Measurements from ENCODE around the gene ZNF672. TPM values are rescaled to one million over a fixed set of nuclear protein-coding genes. Genes with fewer than 3 reads are reported as not detected.

Gene ZNF672
- total RNA-seq, 2 donors from 2014 or later = 44.2 to 63.1 TPM

DNA sequence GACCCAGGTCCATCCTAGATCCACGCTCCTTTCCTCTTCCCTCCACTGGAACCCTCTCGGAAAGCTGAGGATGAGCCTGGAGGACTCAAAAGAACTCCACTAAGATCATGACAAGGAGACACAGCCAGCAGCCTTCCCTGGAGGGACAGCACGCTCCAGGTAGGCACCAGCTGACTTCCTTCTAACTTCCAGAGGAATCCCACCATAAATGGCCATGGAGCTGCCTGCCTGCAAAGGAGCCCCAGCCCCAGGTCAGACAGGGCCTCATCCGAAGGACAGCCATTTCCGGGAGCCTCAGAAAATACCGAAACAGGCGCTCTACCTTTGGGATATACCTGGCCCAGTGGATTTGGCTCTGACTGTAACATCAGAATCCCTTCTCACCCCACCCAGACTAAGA is 16.4 kb upstream of the ZNF672 start:
- Histone ChIP-seq H3K36me3 (no peaks in the 10 kb centered on the region), H3K27me3 (replicated peaks; ENCODE audit: insufficient read depth) (no peaks in the 10 kb centered on the region), H3K4me1 (replicated peaks) (peaks cover 8% of the 10 kb centered on the region), H3K9me3 (no peaks in the 10 kb centered on the region), H3K27ac (no peak overlapping the region), H3K4me3 (no peak overlapping the region)
- intact Hi-C loops (cut with DNase I) = no loop called here
- TF ChIP-seq POLR2AphosphoS5 (IDR thresholded peaks at IDR 0.05) (no peak), POLR2A (IDR thresholded peaks at IDR 0.05) (no peak)
- TF ChIP-seq, protein P1, sequence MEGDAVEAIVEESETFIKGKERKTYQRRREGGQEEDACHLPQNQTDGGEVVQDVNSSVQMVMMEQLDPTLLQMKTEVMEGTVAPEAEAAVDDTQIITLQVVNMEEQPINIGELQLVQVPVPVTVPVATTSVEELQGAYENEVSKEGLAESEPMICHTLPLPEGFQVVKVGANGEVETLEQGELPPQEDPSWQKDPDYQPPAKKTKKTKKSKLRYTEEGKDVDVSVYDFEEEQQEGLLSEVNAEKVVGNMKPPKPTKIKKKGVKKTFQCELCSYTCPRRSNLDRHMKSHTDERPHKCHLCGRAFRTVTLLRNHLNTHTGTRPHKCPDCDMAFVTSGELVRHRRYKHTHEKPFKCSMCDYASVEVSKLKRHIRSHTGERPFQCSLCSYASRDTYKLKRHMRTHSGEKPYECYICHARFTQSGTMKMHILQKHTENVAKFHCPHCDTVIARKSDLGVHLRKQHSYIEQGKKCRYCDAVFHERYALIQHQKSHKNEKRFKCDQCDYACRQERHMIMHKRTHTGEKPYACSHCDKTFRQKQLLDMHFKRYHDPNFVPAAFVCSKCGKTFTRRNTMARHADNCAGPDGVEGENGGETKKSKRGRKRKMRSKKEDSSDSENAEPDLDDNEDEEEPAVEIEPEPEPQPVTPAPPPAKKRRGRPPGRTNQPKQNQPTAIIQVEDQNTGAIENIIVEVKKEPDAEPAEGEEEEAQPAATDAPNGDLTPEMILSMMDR (IDR thresholded peaks at IDR 0.05) = no peak
- 93% methylated on average over 7 of the region's 7 CpGs for WGBS
- DNase-seq (ENCODE audit: low spot score) = no peak

DNA sequence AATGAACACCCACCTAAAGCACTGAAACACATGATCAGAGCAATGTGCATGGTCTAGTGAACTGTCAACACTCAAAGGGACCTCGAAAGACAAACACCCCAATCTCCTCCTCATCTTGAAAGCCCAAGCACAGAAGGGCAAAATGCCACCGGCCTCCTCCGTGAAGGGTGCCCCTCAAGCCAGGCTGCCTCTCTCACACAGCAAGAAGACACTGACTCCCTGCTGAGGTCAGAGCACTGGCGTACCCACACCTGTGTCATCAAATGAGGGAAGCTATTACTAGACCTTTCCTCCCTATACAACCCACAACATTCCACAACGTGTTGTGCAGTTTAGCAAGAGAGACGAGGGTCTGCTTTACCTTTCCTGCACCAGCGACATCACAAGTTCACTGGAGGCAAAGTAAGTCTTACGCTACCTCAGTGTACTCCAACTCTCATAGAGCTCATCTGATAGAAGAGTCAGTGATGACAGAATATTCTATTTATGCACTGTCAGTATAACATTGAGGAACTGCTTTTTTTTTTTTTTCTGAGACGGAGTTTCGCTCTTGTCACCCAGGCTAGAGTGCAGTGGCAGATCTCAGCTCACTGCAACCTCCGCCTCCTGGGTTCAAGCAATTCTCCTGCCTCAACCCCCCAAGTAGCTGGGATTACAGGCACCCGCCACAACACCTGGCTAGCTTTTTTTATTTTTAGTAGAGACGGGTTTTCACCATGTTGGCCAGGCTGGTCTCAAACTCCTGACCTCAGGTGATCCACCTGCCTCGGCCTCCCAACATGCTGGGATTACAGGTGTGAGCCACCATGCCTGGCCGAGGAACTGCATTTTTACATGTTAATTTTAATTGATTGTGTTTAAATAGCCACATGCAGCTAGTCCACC is 15.6 kb upstream of the ZNF672 start:
- no peak for DNase-seq (ENCODE audit: low spot score)
- TF ChIP-seq POLR2A (IDR thresholded peaks at IDR 0.05) (no peak), POLR2AphosphoS5 (IDR thresholded peaks at IDR 0.05) (no peak)
- TF ChIP-seq, protein P1 (IDR thresholded peaks at IDR 0.05) = no peak
- WGBS = 84% methylated on average over 15 of the region's 15 CpGs
- H3K4me3 ChIP-seq = no peak overlapping the region
- intact Hi-C loops (cut with DNase I) = no loop called here
- no peak overlapping the region for H3K27ac ChIP-seq
- H3K36me3 ChIP-seq = no peaks in the 10 kb centered on the region
- H3K9me3 ChIP-seq = no peaks in the 10 kb centered on the region
- H3K4me1 ChIP-seq (replicated peaks) = peaks cover 8% of the 10 kb centered on the region
- no peaks in the 10 kb centered on the region for H3K27me3 ChIP-seq (replicated peaks; ENCODE audit: insufficient read depth)

GRCh38 chr1:248823517-248824001 is 14.5 kb upstream of the ZNF672 start:
- Histone ChIP-seq H3K4me1 (replicated peaks) (peaks cover 8% of the 10 kb centered on the region), H3K36me3 (no peaks in the 10 kb centered on the region), H3K27ac (no peak overlapping the region), H3K27me3 (replicated peaks; ENCODE audit: insufficient read depth) (no peaks in the 10 kb centered on the region), H3K4me3 (no peak overlapping the region), H3K9me3 (no peaks in the 10 kb centered on the region)
- DNase-seq (ENCODE audit: low spot score) = no peak
- TF ChIP-seq POLR2A (IDR thresholded peaks at IDR 0.05) (no peak), POLR2AphosphoS5 (IDR thresholded peaks at IDR 0.05) (no peak)
- TF ChIP-seq, protein P1 (IDR thresholded peaks at IDR 0.05) = no peak
- WGBS = 85% methylated on average over 2 of the region's 2 CpGs
- intact Hi-C loops (cut with DNase I) = no loop called here

DNA sequence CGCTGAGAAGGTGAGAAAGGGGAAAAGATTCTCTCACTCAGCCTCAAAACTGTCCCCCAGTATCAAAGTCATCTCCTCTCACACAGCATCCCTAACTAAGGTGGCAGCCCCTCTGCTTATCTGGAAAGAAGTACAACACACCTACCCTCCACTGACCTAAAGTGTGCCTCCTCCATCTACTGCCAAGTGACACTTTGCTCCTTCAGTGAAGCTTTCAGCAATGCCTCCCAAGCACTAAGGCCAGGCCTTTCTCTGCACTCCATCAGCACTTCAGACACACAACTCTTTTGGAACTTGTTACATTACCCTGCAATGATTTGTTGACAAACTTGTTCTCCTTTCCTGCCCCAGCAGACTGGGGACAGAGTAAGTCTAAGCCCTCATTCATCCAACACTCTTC is 13.7 kb upstream of the ZNF672 start:
- intact Hi-C loops (cut with DNase I) = no loop called here
- H3K36me3 ChIP-seq = no peaks in the 10 kb centered on the region
- DNase-seq (ENCODE audit: low spot score) = no peak
- H3K4me1 ChIP-seq (replicated peaks) = peaks cover 8% of the 10 kb centered on the region
- TF ChIP-seq, protein P1 (IDR thresholded peaks at IDR 0.05) = no peak
- TF ChIP-seq POLR2A (IDR thresholded peaks at IDR 0.05) = no peak
- TF ChIP-seq POLR2AphosphoS5 (IDR thresholded peaks at IDR 0.05) = no peak
- WGBS = 100% methylated on average over 1 of the region's 1 CpG
- peak overlapping the region in 1 of 2 donors; percentile 81 for H3K4me3 ChIP-seq
- no peaks in the 10 kb centered on the region for H3K27me3 ChIP-seq (replicated peaks; ENCODE audit: insufficient read depth)
- H3K27ac ChIP-seq = no peak overlapping the region
- no peaks in the 10 kb centered on the region for H3K9me3 ChIP-seq

GRCh38 chr1:248824701-248825100 is 13.3 kb upstream of the ZNF672 start:
- Histone ChIP-seq H3K27me3 (replicated peaks; ENCODE audit: insufficient read depth) (no peaks in the 10 kb centered on the region), H3K4me1 (replicated peaks) (peaks cover 8% of the 10 kb centered on the region), H3K9me3 (no peaks in the 10 kb centered on the region), H3K36me3 (no peaks in the 10 kb centered on the region), H3K4me3 (peak overlapping the region; percentile 55 to 81), H3K27ac (peak overlapping the region; percentile 90 to 98)
- intact Hi-C loops (cut with DNase I) = no loop called here
- WGBS = 97% methylated on average over 3 of the region's 3 CpGs
- DNase-seq (ENCODE audit: low spot score) = no peak
- TF ChIP-seq POLR2AphosphoS5 (IDR thresholded peaks at IDR 0.05) (no peak), POLR2A (IDR thresholded peaks at IDR 0.05) (no peak)
- TF ChIP-seq, protein P1 (IDR thresholded peaks at IDR 0.05) = no peak

Measured in prostate gland (tissue), 2 donors.